Neural cell (in vitro differentiated cells): ENCODE results near the gene PALB2. TPM values are rescaled to one million over a fixed set of nuclear protein-coding genes. Genes with fewer than 3 reads are reported as not detected.

Experiments
- H2AFZ ChIP-seq: fragments of 200-600, 300-800 bp; sonication (generic), shearing (Covaris generic); 2 replicates; pipeline ENCODE4 v1.6.0; 2014; ENCODE audit warnings: low read depth, mild to moderate bottlenecking, antibody characterized with exemption, low read length, moderate library complexity
- H3F3A ChIP-seq: fragments of 200-600 bp; shearing (Covaris generic); 2 replicates; pipeline ENCODE4 v1.6.1; 2016; ENCODE audit warnings: mild to moderate bottlenecking, moderate library complexity, mixed read lengths, antibody characterized with exemption, low read length; ENCODE audit not compliant: insufficient read depth, poor library complexity, severe bottlenecking
- H3K27ac ChIP-seq: fragments of 200-600, 300-800 bp; sonication (generic), shearing (Covaris generic); 2 replicates; pipeline ENCODE4 v1.5.1; 2014; ENCODE audit warnings: mild to moderate bottlenecking, low read length, moderate library complexity
- H3K27me3 ChIP-seq: fragments of 300-800, 200-600 bp; sonication (generic), shearing (Covaris generic); 2 replicates; pipeline ENCODE4 v1.6.0; 2014; ENCODE audit warnings: mild to moderate bottlenecking, low read depth, low read length, moderate library complexity; ENCODE audit not compliant: insufficient read depth
- H3K36me3 ChIP-seq: fragments of 300-800, 200-600 bp; sonication (generic), shearing (Covaris generic); 2 replicates; pipeline ENCODE4 v1.5.1; 2014; ENCODE audit warnings: mild to moderate bottlenecking, antibody characterized with exemption, low read length, moderate library complexity; ENCODE audit not compliant: insufficient read depth
- H3K4me2 ChIP-seq: fragments of 300-800, 200-600 bp; sonication (generic), shearing (Covaris generic); 2 replicates; pipeline ENCODE4 v1.6.0; 2014; ENCODE audit warnings: mild to moderate bottlenecking, low read length
- H3K4me3 ChIP-seq: fragments of 300-800, 200-600 bp; sonication (generic), shearing (Covaris generic); 2 replicates; pipeline ENCODE4 v1.5.1; 2014; ENCODE audit warnings: mild to moderate bottlenecking, low read length, moderate library complexity
- H3K79me2 ChIP-seq: fragments of 200-600 bp; shearing (Covaris generic); replicated peaks from 2 replicates; pipeline ENCODE4 v1.6.0; 2014; ENCODE audit warnings: mild to moderate bottlenecking, low read length, moderate library complexity; ENCODE audit not compliant: insufficient read depth
- H3K9ac ChIP-seq: fragments of 300-800, 200-600 bp; sonication (generic), shearing (Covaris generic); 2 replicates; pipeline ENCODE4 v1.6.1; 2016; ENCODE audit warnings: mild to moderate bottlenecking, low read length, mixed read lengths
- H3K9me2 ChIP-seq: fragments of 200-600 bp; shearing (Covaris generic); 2 replicates; pipeline ENCODE4 v1.6.1; 2016; ENCODE audit warnings: mild to moderate bottlenecking, low read length, mixed read lengths; ENCODE audit not compliant: insufficient read depth
- H3K9me3 ChIP-seq: fragments of 200-600, 300-800 bp; sonication (generic), shearing (Covaris generic); 2 replicates; pipeline ENCODE4 v1.6.1; 2016; ENCODE audit warnings: mild to moderate bottlenecking, mixed run types, low read length, moderate library complexity, mixed read lengths
- H4K20me1 ChIP-seq: fragments of 200-600 bp; shearing (Covaris generic); 2 replicates; pipeline ENCODE4 v1.6.1; 2016; ENCODE audit warnings: mild to moderate bottlenecking, mixed run types; ENCODE audit not compliant: insufficient read depth
- EP300 ChIP-seq: fragments of 450-650 bp; conservative IDR thresholded peaks from 2 replicates; pipeline ENCODE4 v1.6.1; 2014; ENCODE audit warnings: antibody characterized with exemption, mild to moderate bottlenecking, moderate library complexity; ENCODE audit not compliant: poor library complexity, severe bottlenecking
- EZH2 ChIP-seq: fragments of 200-600, 300-800 bp; shearing (Covaris generic), sonication (generic); IDR thresholded peaks from 2 replicates; pipeline ENCODE4 v1.6.1; 2014; ENCODE audit warnings: antibody characterized with exemption, low read length, borderline replicate concordance, mild to moderate bottlenecking; ENCODE audit not compliant: insufficient read depth, poor library complexity, severe bottlenecking
- MXI1 ChIP-seq: fragments of 450-650 bp; conservative IDR thresholded peaks from 2 replicates; pipeline ENCODE4 v1.6.1; 2014; ENCODE audit warnings: antibody characterized with exemption, mild to moderate bottlenecking; ENCODE audit not compliant: poor library complexity, severe bottlenecking
- POLR2AphosphoS5 ChIP-seq: IDR thresholded peaks from 2 replicates; pipeline ENCODE4 v1.6.1; 2012
- RAD21 ChIP-seq: fragments of 450-650 bp; conservative IDR thresholded peaks from 2 replicates; pipeline ENCODE4 v1.6.1; 2014; ENCODE audit warnings: antibody characterized with exemption, mild to moderate bottlenecking, moderate library complexity
- REST ChIP-seq: IDR thresholded peaks from 2 replicates; pipeline ENCODE4 v1.6.1; 2012; ENCODE audit warnings: borderline replicate concordance
- SMC3 ChIP-seq: fragments of 450-650 bp; conservative IDR thresholded peaks from 2 replicates; pipeline ENCODE4 v1.6.1; 2014; ENCODE audit warnings: antibody characterized with exemption, mild to moderate bottlenecking, moderate library complexity; ENCODE audit not compliant: poor library complexity
- TAF1 ChIP-seq: IDR thresholded peaks from 2 replicates; pipeline ENCODE4 v1.6.1; 2012; ENCODE audit warnings: low read depth
- polyA plus RNA-seq: library from polyadenylated mRNA; depleted of rRNA; stranded (reverse); fragments of >200 nt; gene quantifications from 2 replicates; pipeline ENCODE4 v1.2.3, GENCODE V29; 2014
- TF ChIP-seq, protein P1 (sequence below): fragments of 450-650 bp; IDR thresholded peaks from 2 replicates; pipeline ENCODE4 v1.5.1; 2014; ENCODE audit warnings: antibody characterized with exemption, mild to moderate bottlenecking, moderate library complexity; ENCODE audit not compliant: poor library complexity, severe bottlenecking

Gene PALB2
- polyA plus RNA-seq, 1 donor from 2014 or later: 6.5 TPM

- no peaks in the 10 kb centered on the region for H4K20me1 ChIP-seq
- H3K4me3 ChIP-seq: no peak overlapping the region
- TF ChIP-seq SMC3 (no peak), MXI1 (no peak), POLR2AphosphoS5 (no peak), TAF1 (no peak), EP300 (no peak), EZH2 (no peak), REST (no peak), RAD21 (no peak)
- TF ChIP-seq, protein P1, sequence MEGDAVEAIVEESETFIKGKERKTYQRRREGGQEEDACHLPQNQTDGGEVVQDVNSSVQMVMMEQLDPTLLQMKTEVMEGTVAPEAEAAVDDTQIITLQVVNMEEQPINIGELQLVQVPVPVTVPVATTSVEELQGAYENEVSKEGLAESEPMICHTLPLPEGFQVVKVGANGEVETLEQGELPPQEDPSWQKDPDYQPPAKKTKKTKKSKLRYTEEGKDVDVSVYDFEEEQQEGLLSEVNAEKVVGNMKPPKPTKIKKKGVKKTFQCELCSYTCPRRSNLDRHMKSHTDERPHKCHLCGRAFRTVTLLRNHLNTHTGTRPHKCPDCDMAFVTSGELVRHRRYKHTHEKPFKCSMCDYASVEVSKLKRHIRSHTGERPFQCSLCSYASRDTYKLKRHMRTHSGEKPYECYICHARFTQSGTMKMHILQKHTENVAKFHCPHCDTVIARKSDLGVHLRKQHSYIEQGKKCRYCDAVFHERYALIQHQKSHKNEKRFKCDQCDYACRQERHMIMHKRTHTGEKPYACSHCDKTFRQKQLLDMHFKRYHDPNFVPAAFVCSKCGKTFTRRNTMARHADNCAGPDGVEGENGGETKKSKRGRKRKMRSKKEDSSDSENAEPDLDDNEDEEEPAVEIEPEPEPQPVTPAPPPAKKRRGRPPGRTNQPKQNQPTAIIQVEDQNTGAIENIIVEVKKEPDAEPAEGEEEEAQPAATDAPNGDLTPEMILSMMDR: no peak
- no peak overlapping the region for H3K4me2 ChIP-seq
- no peaks in the 10 kb centered on the region for H3K36me3 ChIP-seq
- no peak overlapping the region for H2AFZ ChIP-seq
- H3K9ac ChIP-seq: no peak overlapping the region
- H3K9me3 ChIP-seq: no peaks in the 10 kb centered on the region
- H3K79me2 ChIP-seq: peaks cover 39% of the 10 kb centered on the region
- H3K27me3 ChIP-seq: no peaks in the 10 kb centered on the region
- H3K27ac ChIP-seq: no peak overlapping the region
- H3K9me2 ChIP-seq: no peaks in the 10 kb centered on the region
- no peaks in the 10 kb centered on the region for H3F3A ChIP-seq
These were observed 10.9 kb upstream of the PALB2 start for GRCh38 chr16:23651943-23652468.

DNA sequence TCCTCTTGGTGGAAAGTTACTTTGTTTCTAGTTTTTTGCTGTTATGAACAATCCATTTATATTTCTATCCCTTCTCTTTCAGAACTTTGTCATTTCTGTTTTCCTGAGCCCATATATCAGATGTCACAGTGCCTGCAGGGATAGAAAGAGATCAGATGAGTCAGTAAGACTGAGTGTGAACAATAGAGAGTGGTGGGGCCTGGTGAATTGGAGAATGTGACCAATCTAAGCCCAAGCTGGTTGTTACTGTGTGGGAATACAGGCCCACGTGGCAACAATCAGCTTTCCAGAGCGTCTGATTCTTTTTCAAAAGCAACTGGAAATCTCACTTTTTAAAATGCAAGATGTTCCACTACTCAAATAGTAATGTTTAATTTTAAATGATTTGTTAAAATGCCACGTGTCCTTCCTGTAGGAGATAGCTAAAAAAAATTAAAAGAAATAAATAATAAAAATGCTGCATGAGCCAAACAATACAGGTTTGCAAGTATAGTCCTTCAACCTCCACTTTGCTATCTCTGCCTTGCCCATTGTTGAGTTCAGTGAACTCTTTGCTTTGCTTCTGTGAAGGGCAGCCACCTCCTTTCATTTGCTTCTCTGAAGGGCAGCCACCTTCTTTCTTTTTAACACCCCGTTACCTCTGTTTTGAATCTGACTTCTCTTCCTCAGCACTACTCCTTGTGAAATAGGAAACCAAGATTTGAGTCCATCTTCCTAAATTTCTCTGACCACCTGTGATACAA is 9.7 kb upstream of the PALB2 start:
- Histone ChIP-seq H3F3A (no peaks in the 10 kb centered on the region), H3K4me2 (no peak overlapping the region), H3K9me3 (no peaks in the 10 kb centered on the region), H3K9me2 (no peaks in the 10 kb centered on the region), H3K36me3 (peaks cover 2% of the 10 kb centered on the region), H2AFZ (no peak overlapping the region), H3K4me3 (no peak overlapping the region), H3K9ac (no peak overlapping the region), H3K79me2 (peaks cover 49% of the 10 kb centered on the region), H4K20me1 (no peaks in the 10 kb centered on the region), H3K27ac (no peak overlapping the region), H3K27me3 (no peaks in the 10 kb centered on the region)
- TF ChIP-seq REST (no peak), MXI1 (no peak), POLR2AphosphoS5 (no peak), RAD21 (no peak), EP300 (no peak), EZH2 (no peak), TAF1 (no peak), SMC3 (no peak)
- TF ChIP-seq, protein P1: no peak
